ENCODE results near the gene NUTF2. TPM values are rescaled to one million over a fixed set of nuclear protein-coding genes. Genes with fewer than 3 reads are reported as not detected.

NUTF2 gene
- polyA plus RNA-seq = 100 to 1,000 TPM; 115 to 157 (median 130) TPM

DNA sequence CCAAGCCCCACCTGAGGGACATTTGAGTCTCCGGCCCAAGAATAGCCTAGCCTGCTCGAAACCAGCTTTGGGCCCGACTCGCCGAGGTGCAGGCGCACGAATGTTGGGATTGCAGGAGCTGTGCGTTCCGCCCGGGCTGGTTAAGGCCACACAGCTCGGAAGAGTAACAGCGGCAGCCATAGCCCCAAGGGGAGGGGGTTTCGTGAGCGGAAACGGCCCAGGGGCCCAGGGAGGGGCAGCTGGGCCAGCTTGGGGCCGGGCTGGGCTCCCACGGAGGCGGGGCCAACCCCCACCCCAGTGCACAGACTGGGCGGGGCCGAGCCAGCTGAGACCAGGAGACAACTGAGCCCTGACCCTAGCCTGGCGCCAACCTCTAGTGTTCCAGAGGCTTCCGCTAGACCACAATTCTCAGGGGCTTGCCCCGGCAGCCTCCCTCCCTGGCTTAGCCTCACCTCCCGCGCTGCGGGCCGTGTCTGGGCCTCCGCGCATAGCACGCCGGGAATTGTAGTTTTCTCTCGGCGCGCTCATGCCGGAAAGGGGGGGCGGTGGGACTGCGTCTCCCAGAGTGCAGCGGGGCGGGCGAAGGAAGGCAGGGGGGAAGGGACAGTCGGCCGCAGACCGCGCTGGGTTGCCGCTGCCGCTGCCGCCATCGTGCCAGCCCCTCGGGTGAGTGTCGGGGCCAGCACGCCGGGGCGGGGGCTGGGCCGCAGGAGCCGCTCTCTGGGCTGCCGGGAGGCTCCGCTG is at the start of gene NUTF2:
Gene NUTF2, plus strand, starts transcription at position 614 of the 744 bp plus-strand sequence. CDS start 18,198 bp downstream, outside the sequence.
- Mint-ChIP-seq H3K9me3 (no peaks in the 10 kb centered on the region), H3K4me3 (peak within 1 kb of the TSS; percentile 85 to 88 (median 85)), H3K4me1 (peaks cover 52 to 55% of the 10 kb centered on the region in 2 donors), H3K27me3 (ENCODE audit: low read depth in 3 of 3) (peaks cover 2 to 16% (median 2%) of the 10 kb centered on the region in 3 donors), H3K27ac (peak within 1 kb of the TSS; percentile 83 to 93 (median 92)), H3K36me3 (peaks cover 0 to 3% (median 0%) of the 10 kb centered on the region in 3 donors)
- DNase-seq = peak; percentile 95 to 96 (median 95)

GRCh38 chr16:67800338-67800926 is 46.3 kb upstream of the NUTF2 start:
- H3K9me3 Mint-ChIP-seq = no peaks in the 10 kb centered on the region
- H3K27ac Mint-ChIP-seq = peak overlapping the region in 1 of 6 donors; percentile 55
- H3K4me3 Mint-ChIP-seq = no peak overlapping the region
- peaks cover 44 to 62% of the 10 kb centered on the region in 2 donors for H3K4me1 Mint-ChIP-seq
- no peak for DNase-seq
- H3K27me3 Mint-ChIP-seq (ENCODE audit: low read depth in 3 of 3) = no peaks in the 10 kb centered on the region
- peaks cover 0 to 4% (median 4%) of the 10 kb centered on the region in 3 donors for H3K36me3 Mint-ChIP-seq

GRCh38 chr16:67801241-67801640 is 45.5 kb upstream of the NUTF2 start:
- peak overlapping the region in 1 of 6 donors; percentile 55 for H3K27ac Mint-ChIP-seq
- H3K4me1 Mint-ChIP-seq = peaks cover 49 to 63% of the 10 kb centered on the region in 2 donors
- DNase-seq = no peak
- H3K27me3 Mint-ChIP-seq (ENCODE audit: low read depth in 3 of 3) = no peaks in the 10 kb centered on the region
- peak overlapping the region in 1 of 5 donors; percentile 10 for H3K4me3 Mint-ChIP-seq
- no peaks in the 10 kb centered on the region for H3K9me3 Mint-ChIP-seq
- H3K36me3 Mint-ChIP-seq = peaks cover 0 to 4% (median 3%) of the 10 kb centered on the region in 3 donors

- H3K27ac Mint-ChIP-seq = peak overlapping the region in 1 of 6 donors; percentile 34
Measured at GRCh38 chr16:67801883-67802282, 44.9 kb upstream of the NUTF2 start.

GRCh38 chr16:67803894-67804293 is 42.8 kb upstream of the NUTF2 start:
- H3K27me3 Mint-ChIP-seq (ENCODE audit: low read depth in 3 of 3) = peaks cover 0 to 5% (median 3%) of the 10 kb centered on the region in 3 donors
- H3K9me3 Mint-ChIP-seq = no peaks in the 10 kb centered on the region
- H3K27ac Mint-ChIP-seq = no peak overlapping the region
- DNase-seq = no peak
- H3K4me3 Mint-ChIP-seq = peak overlapping the region in 3 of 5 donors; percentile 21 to 40 (median 29)
- peaks cover 45% of the 10 kb centered on the region in 2 donors for H3K4me1 Mint-ChIP-seq
- H3K36me3 Mint-ChIP-seq = peaks cover 0 to 4% (median 0%) of the 10 kb centered on the region in 3 donors

More at GRCh38 chr16:67801883-67802282, 44.9 kb upstream of the NUTF2 start:
- DNase-seq = peak in 1 of 3 donors; percentile 2
- peaks cover 45 to 57% of the 10 kb centered on the region in 2 donors for H3K4me1 Mint-ChIP-seq
- H3K4me3 Mint-ChIP-seq = peak overlapping the region in 3 of 5 donors; percentile 5 to 33 (median 22)
- peaks cover 0 to 3% (median 3%) of the 10 kb centered on the region in 3 donors for H3K27me3 Mint-ChIP-seq (ENCODE audit: low read depth in 3 of 3)
- H3K36me3 Mint-ChIP-seq = peaks cover 0 to 4% (median 0%) of the 10 kb centered on the region in 3 donors
- H3K9me3 Mint-ChIP-seq = no peaks in the 10 kb centered on the region

- DNase-seq = no peak
Measured at GRCh38 chr16:67804853-67805542, 41.7 kb upstream of the NUTF2 start.

GRCh38 chr16:67805718-67806427 is 40.9 kb upstream of the NUTF2 start:
- Mint-ChIP-seq H3K36me3 (no peaks in the 10 kb centered on the region), H3K27ac (peak overlapping the region; percentile 53 to 96 (median 79)), H3K4me3 (peak overlapping the region; percentile 92 to 97 (median 94)), H3K4me1 (peaks cover 33% of the 10 kb centered on the region in 2 donors), H3K9me3 (no peaks in the 10 kb centered on the region), H3K27me3 (ENCODE audit: low read depth in 3 of 3) (peaks cover 0 to 5% (median 3%) of the 10 kb centered on the region in 3 donors)
- peak in 1 of 3 donors; percentile 1 for DNase-seq

More at GRCh38 chr16:67804853-67805542, 41.7 kb upstream of the NUTF2 start:
- Mint-ChIP-seq H3K27ac (peak overlapping the region; percentile 62 to 96 (median 77)), H3K27me3 (ENCODE audit: low read depth in 3 of 3) (peaks cover 0 to 5% (median 3%) of the 10 kb centered on the region in 3 donors), H3K9me3 (no peaks in the 10 kb centered on the region), H3K4me3 (peak overlapping the region; percentile 92 to 97 (median 94)), H3K4me1 (peaks cover 39 to 40% of the 10 kb centered on the region in 2 donors), H3K36me3 (no peaks in the 10 kb centered on the region)

DNA sequence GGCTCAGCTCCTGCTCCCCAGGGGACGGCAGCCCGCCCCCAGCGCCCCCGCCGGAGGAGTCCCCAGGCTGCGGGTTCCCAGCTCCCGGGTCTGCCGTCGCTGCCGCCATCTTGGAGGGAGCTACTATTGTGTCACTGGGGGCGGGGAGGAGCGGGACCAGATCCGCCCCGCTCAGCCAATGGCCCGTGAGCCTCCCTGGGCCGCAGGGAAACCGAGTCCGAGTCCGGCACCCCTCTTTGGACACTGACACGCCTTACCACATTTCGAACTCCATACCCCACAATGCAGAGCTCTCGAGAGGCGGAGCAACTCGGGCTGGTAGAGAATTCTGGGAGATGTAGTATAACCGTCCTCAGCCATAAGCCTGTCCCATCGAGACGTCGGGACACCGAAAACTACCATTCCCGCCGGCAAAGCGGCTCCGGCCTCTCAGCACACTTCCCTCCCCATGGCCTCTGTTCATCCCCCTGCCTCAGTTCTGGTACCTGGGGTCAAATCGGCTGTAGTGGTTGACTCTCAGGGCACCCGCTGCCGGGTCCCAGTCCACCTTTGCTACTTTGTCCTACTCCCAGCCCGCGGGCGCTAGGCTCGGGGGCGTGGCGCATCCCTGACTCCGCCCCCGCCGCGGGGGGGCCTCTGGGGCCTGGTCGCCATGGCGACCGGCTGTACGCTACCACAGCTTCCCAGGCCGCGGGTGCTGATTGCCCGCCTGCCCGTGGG is 40.1 kb upstream of the NUTF2 start, which contains the start of the genes RANBP10 and TSNAXIP1:
Gene RANBP10, minus strand, starts transcription at position 133 of the 720 bp plus-strand sequence. Its CDS starts 24 bp downstream, at position 109.
Gene TSNAXIP1, plus strand, starts transcription at position 462 of the 720 bp plus-strand sequence. CDS start 261 bp downstream, outside the sequence.
- DNase-seq = peak; percentile 96 to 98 (median 97)
- Mint-ChIP-seq H3K4me1 (peaks cover 26% of the 10 kb centered on the region in 2 donors), H3K36me3 (no peaks in the 10 kb centered on the region), H3K27ac (peak within 1 kb of the TSS; percentile 85 to 97 (median 93)), H3K27me3 (ENCODE audit: low read depth in 3 of 3) (peaks cover 0 to 5% (median 3%) of the 10 kb centered on the region in 3 donors), H3K4me3 (peak within 1 kb of the TSS; percentile 92 to 97 (median 94)), H3K9me3 (no peaks in the 10 kb centered on the region)

- H3K4me3 Mint-ChIP-seq = peak overlapping the region; percentile 92 to 97 (median 94)
- peaks cover 20% of the 10 kb centered on the region in 2 donors for H3K4me1 Mint-ChIP-seq
- no peak for DNase-seq
- H3K36me3 Mint-ChIP-seq = no peaks in the 10 kb centered on the region
- H3K27ac Mint-ChIP-seq = peak overlapping the region; percentile 85 to 97 (median 93)
- H3K9me3 Mint-ChIP-seq = no peaks in the 10 kb centered on the region
- peaks cover 0 to 7% (median 3%) of the 10 kb centered on the region in 3 donors for H3K27me3 Mint-ChIP-seq (ENCODE audit: low read depth in 3 of 3)
Measured at GRCh38 chr16:67807148-67807682, 39.5 kb upstream of the NUTF2 start.

DNA sequence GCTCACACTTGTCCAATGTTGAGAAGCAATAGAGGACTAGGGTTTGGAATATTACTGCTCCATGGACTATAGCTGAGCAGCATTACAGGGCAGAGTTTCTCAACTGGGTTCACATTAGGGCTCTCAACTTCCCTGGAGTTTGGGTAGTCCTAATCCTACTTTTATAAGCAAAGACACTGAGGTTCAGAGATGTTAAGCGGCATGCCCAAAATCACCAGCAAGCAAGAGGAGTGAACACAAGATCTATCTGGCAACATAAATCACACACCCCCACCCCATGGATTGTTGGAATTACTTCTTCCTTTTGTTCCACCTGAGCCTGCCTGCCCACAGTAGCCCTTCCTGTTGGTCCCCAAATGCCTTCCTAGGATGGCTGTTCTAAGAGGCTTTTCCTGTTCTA is 34.8 kb upstream of the NUTF2 start:
- no peak for DNase-seq
- Mint-ChIP-seq H3K36me3 (no peaks in the 10 kb centered on the region), H3K9me3 (no peaks in the 10 kb centered on the region), H3K27me3 (ENCODE audit: low read depth in 3 of 3) (peaks cover 0 to 7% (median 0%) of the 10 kb centered on the region in 3 donors), H3K4me1 (peaks cover 0 to 7% of the 10 kb centered on the region in 2 donors), H3K4me3 (no peak overlapping the region), H3K27ac (no peak overlapping the region)

DNA sequence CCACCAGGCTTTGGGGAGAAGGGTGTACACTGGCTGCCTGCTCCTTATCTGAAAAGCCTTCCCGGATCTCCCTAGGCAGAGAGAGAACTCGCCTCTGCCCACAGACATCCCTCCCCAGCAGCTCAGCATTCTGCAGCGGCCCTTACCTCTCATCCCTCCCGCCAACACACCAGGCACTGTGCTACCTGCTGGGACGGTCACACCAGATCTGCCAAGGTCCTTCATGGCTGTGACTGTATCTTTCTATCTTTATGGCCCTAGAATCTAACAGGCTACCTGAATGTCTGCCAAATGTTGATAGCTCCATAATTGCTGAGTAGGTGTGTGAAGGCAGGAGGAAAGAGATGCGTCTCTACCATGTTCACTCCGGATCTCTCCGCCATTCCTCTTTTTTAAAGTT is 32.2 kb upstream of the NUTF2 start:
- Mint-ChIP-seq H3K4me1 (peaks cover 0 to 6% of the 10 kb centered on the region in 2 donors), H3K9me3 (no peaks in the 10 kb centered on the region), H3K27me3 (ENCODE audit: low read depth in 3 of 3) (peaks cover 0 to 5% (median 0%) of the 10 kb centered on the region in 3 donors), H3K36me3 (no peaks in the 10 kb centered on the region), H3K27ac (peak overlapping the region in 1 of 6 donors; percentile 0), H3K4me3 (no peak overlapping the region)
- no peak for DNase-seq
